ENCODE measurements around the gene OR7C2.

OR7C2 gene

GRCh38 chr19:14941189-14941588 lies at the start of gene OR7C2:
OR7C2 (plus strand) TSS chr19:14941489; CDS start chr19:14941489, 0 bp downstream.
- Histone ChIP-seq H3K27ac (no peak within 1 kb of the TSS), H3K36me3 (no peaks in the 10 kb centered on the region), H3K4me3 (ENCODE audit: low read depth, low read length) (no peak within 1 kb of the TSS), H3K27me3 (ENCODE audit: insufficient read depth, low read depth, severe bottlenecking) (peaks cover 61% of the 10 kb centered on the region), H3K9me3 (ENCODE audit: severe bottlenecking) (no peaks in the 10 kb centered on the region)
- DNase-seq: no peak
- no peak for TF ChIP-seq CTCF (IDR thresholded peaks at IDR 0.05; ENCODE audit: low read depth, low read length)

DNA sequence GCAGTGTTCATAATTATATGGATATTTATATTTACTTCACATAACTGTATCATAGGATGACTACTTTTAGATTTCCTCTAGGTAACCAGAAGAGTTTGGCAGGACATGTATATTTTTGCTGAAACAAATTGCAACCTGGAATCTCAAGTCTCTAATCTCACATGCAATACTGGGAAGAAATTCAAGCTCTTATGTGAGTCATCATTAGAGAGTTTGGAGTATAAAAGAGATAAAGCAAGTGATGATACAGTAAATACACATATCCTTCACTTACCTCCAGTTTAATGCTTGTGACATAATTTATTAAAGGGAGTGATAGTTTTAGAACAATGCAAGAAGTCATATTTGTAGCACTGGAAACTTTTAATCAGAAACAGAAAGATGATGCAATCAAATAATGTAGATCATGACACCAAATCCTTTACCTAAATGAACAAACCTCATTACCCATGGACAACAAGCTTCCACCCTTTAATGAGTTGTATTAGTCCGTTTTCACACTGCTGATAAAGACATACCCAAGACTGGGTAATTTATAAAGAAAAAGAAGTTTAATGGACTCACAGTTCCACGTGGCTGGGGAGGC lies 39.5 kb upstream of the OR7C2 start:
- no peaks in the 10 kb centered on the region for H3K9me3 ChIP-seq (ENCODE audit: severe bottlenecking)
- H3K27ac ChIP-seq: no peak overlapping the region
- TF ChIP-seq CTCF (IDR thresholded peaks at IDR 0.05; ENCODE audit: low read depth, low read length): no peak
- no peak for DNase-seq
- H3K36me3 ChIP-seq: no peaks in the 10 kb centered on the region
- peaks cover 59% of the 10 kb centered on the region for H3K27me3 ChIP-seq (ENCODE audit: insufficient read depth, low read depth, severe bottlenecking)
- no peak overlapping the region for H3K4me3 ChIP-seq (ENCODE audit: low read depth, low read length)

DNA sequence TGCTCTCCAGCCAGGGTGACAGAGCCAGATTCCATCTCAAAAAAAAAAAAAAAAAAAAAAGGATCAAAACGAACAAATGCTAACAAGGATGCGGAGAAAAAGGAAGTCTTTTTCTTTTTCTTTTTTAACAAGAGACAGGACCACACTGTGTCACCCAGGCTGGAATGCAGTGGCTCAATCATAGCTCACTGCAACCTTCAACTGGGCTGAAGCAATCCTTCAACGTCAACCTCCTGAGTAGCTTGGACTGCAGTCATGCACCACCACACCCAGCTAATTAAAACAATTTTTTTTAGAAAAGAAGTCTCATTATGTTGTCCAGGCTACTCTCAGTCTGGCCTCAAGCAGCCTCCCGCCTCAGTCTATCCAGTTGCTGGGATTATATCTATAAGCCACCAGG lies 34.6 kb upstream of the OR7C2 start:
- Histone ChIP-seq H3K4me3 (ENCODE audit: low read depth, low read length) (no peak overlapping the region), H3K27me3 (ENCODE audit: insufficient read depth, low read depth, severe bottlenecking) (peaks cover 72% of the 10 kb centered on the region), H3K27ac (no peak overlapping the region), H3K9me3 (ENCODE audit: severe bottlenecking) (no peaks in the 10 kb centered on the region), H3K36me3 (no peaks in the 10 kb centered on the region)
- TF ChIP-seq CTCF (IDR thresholded peaks at IDR 0.05; ENCODE audit: low read depth, low read length): no peak
- no peak for DNase-seq

DNA sequence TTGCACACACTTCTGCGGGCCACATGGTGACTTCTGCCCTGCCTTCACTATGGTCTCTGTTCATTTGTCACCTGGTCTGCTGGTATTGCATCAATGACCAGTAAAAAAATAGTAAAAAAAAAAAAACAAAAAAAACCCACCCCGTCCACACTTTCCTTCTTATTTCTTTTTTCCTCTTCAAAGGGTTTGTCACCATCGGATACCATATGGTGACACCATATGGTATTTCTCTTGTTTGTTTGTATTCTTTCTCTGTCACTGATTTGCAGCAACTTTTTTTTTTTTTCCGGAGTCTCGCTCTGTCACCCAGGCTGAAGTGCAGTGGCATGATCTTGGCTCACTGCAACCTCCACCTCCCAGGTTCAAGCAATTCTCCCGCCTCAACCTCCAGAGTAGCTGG lies 26.2 kb upstream of the OR7C2 start:
- H3K27me3 ChIP-seq (ENCODE audit: insufficient read depth, low read depth, severe bottlenecking): peaks cover 80% of the 10 kb centered on the region
- H3K36me3 ChIP-seq: no peaks in the 10 kb centered on the region
- no peak for TF ChIP-seq CTCF (IDR thresholded peaks at IDR 0.05; ENCODE audit: low read depth, low read length)
- no peak overlapping the region for H3K27ac ChIP-seq
- DNase-seq: no peak
- H3K9me3 ChIP-seq (ENCODE audit: severe bottlenecking): peaks cover 2% of the 10 kb centered on the region
- no peak overlapping the region for H3K4me3 ChIP-seq (ENCODE audit: low read depth, low read length)

DNA sequence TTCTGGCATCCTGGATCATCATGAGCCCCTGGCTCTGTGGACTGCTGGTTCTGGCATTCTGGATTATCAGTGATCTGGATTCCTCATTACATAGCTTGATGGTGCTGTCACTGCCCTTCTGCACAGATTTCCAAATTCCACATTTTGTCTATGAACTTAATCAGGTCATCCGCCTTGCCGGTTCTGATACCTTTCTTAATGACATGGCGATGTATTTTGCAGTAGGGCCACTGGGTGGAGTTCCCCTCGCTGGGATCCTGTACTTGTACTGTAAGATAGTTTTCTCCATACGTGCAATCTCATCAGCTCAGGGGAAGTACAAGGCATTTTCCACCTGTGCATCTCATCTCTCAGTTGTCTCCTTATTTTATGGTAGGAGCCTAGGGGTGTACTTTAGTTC lies 24.4 kb upstream of the OR7C2 start:
- no peak for TF ChIP-seq CTCF (IDR thresholded peaks at IDR 0.05; ENCODE audit: low read depth, low read length)
- H3K9me3 ChIP-seq (ENCODE audit: severe bottlenecking): peaks cover 2% of the 10 kb centered on the region
- DNase-seq: no peak

DNA sequence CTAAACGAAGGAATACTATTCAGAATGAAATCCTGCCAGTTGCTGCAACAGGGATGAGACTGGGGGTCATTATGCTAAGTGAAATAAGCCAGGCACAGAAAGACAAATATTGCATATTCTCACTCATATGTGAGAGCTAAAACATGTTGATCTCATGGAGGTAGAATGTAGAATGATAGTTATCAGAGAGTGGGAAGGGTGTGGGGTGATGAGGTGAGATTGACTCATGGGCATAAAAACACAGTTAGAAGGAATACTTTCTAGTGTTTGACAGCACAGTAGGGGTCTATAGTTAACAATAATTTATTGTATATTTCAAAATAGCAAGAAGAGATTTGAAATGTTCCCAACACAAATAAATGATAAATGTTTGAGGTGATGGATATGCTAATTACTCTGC lies 7.8 kb upstream of the OR7C2 start:
- Histone ChIP-seq H3K36me3 (no peaks in the 10 kb centered on the region), H3K4me3 (ENCODE audit: low read depth, low read length) (no peak overlapping the region), H3K27me3 (ENCODE audit: insufficient read depth, low read depth, severe bottlenecking) (peaks cover 42% of the 10 kb centered on the region), H3K27ac (no peak overlapping the region), H3K9me3 (ENCODE audit: severe bottlenecking) (no peaks in the 10 kb centered on the region)
- TF ChIP-seq CTCF (IDR thresholded peaks at IDR 0.05; ENCODE audit: low read depth, low read length): no peak
- DNase-seq: no peak

More for the DNA sequence above, 24.4 kb upstream of the OR7C2 start:
- peaks cover 82% of the 10 kb centered on the region for H3K27me3 ChIP-seq (ENCODE audit: insufficient read depth, low read depth, severe bottlenecking)
- H3K4me3 ChIP-seq (ENCODE audit: low read depth, low read length): no peak overlapping the region
- H3K27ac ChIP-seq: no peak overlapping the region
- no peaks in the 10 kb centered on the region for H3K36me3 ChIP-seq

Data from WERI-Rb-1 (cell line).